Tibial artery (tissue), 4 donors: ENCODE results near the gene CXCL5.

Experiments
- DNase-seq, 2 donors: peaks; one replicate each; pipeline ENCODE4 v3.0.0-alpha.2; 2019
- H3K27ac ChIP-seq, 2 donors: fragments of 200-600 bp; sonication (generic) in 1 of 2; 1 replicate in 1 of 2; 2 replicates in 1 of 2; pipeline ENCODE4 v1.5.1; 2018 to 2019; ENCODE audit warnings: mild to moderate bottlenecking in 1 of 2
- H3K27me3 ChIP-seq, 2 donors: fragments of 200-600 bp; sonication (generic) in 1 of 2; one replicate each; pipeline versions ENCODE4 v1.5.1 to v1.6.0; 2016 to 2019
- H3K36me3 ChIP-seq, 3 donors: fragments of 200-600 bp; sonication (generic) in 2 of 3; one replicate each; pipeline ENCODE4 v1.5.1; 2016 to 2019; ENCODE audit warnings: mild to moderate bottlenecking in 2 of 3
- H3K4me1 ChIP-seq, 4 donors: fragments of 200-600 bp; sonication (generic) in 2 of 4; 1 replicate in 3 of 4; 2 replicates in 1 of 4; pipeline ENCODE4 v1.5.1; 2016 to 2019
- H3K4me3 ChIP-seq, 2 donors: fragments of 200-600 bp; sonication (generic) in 1 of 2; 1 replicate in 1 of 2; 2 replicates in 1 of 2; pipeline ENCODE4 v1.5.1; 2018 to 2019; ENCODE audit warnings: mild to moderate bottlenecking in 2 of 2
- H3K9me3 ChIP-seq, 3 donors: fragments of 200-600 bp; sonication (generic) in 1 of 3; one replicate each; pipeline ENCODE4 v1.5.1; 2016 to 2019
- intact Hi-C: fragments of 100-400 bp; cut with DNase I; formaldehyde crosslinking; loops from one replicate; pipeline ENCODE4 v1.15.0; 2023; ENCODE audit warnings: low total_unique reads
- TF ChIP-seq, protein P1 (sequence below), 2 experiments: fragments of 200-600 bp in 1 of 2; fragments of 450-650 bp in 1 of 2; IDR thresholded peaks; one replicate each; pipeline ENCODE4 v1.5.1; 2017 to 2019; ENCODE audit warnings: antibody characterized with exemption in 2 of 2, mild to moderate bottlenecking in 1 of 2, moderate library complexity in 1 of 2

The CXCL5 gene

DNA sequence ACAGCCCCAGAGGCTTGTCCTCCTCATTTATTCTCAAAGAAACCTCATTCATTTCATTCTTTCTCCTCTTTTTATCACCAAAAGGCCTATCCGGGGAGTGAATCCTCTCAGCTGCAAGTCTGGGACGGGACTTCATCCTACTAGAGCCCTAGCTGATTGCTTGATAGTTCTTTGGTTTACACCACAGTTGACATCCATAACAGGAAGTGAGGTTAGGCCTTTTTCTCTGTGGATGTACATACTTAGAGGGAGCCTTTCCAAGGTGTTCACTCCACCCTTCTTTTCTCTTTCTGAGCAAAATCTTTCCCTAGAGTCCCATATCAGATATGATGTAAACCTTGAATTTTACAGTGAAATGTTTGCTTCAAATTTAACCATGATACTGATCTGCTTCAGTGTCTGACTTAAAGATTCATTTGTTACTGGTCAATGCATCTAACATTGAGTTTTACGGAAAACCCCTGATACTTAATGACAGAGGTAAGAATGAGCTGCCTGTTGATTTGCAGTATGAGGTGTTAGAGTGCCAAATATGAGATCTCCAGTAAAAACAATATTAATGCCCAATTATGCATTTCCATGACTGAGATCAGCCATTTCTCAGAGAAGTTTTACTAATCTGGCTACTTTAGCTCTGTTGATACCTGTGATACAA is 16.8 kb upstream of the CXCL5 start:
- no peak for DNase-seq
- Histone ChIP-seq H3K4me3 (no peak overlapping the region), H3K36me3 (no peaks in the 10 kb centered on the region), H3K27me3 (no peaks in the 10 kb centered on the region), H3K4me1 (no peaks in the 10 kb centered on the region), H3K9me3 (no peaks in the 10 kb centered on the region), H3K27ac (no peak overlapping the region)
- intact Hi-C loops, result no loop called here
- TF ChIP-seq, protein P1, sequence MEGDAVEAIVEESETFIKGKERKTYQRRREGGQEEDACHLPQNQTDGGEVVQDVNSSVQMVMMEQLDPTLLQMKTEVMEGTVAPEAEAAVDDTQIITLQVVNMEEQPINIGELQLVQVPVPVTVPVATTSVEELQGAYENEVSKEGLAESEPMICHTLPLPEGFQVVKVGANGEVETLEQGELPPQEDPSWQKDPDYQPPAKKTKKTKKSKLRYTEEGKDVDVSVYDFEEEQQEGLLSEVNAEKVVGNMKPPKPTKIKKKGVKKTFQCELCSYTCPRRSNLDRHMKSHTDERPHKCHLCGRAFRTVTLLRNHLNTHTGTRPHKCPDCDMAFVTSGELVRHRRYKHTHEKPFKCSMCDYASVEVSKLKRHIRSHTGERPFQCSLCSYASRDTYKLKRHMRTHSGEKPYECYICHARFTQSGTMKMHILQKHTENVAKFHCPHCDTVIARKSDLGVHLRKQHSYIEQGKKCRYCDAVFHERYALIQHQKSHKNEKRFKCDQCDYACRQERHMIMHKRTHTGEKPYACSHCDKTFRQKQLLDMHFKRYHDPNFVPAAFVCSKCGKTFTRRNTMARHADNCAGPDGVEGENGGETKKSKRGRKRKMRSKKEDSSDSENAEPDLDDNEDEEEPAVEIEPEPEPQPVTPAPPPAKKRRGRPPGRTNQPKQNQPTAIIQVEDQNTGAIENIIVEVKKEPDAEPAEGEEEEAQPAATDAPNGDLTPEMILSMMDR (IDR thresholded peaks at IDR 0.05), result no peak

DNA sequence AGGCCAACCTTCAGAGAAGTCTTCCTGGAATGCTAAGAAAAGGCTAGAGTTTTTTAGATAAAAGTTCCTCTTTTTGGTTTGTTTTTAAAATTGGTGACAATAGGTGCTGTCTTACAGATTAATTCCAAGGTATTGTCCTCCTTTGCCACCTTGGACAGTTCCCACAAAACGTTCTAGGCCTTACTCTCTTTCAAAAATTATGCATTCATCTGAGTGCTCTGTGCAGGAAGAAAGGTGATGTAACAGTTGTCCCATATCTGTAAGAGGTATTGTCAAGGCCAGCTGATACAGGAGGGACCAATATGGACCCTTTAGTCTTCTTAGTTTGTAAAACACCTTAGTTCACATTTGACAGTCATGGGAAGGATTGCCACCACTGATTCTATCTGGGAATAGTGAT is 15.9 kb upstream of the CXCL5 start:
- Histone ChIP-seq H3K4me3 (no peak overlapping the region), H3K4me1 (no peaks in the 10 kb centered on the region), H3K36me3 (no peaks in the 10 kb centered on the region), H3K27ac (no peak overlapping the region), H3K27me3 (no peaks in the 10 kb centered on the region), H3K9me3 (no peaks in the 10 kb centered on the region)
- TF ChIP-seq, protein P1 (IDR thresholded peaks at IDR 0.05), result no peak
- intact Hi-C loops, result no loop called here
- no peak for DNase-seq

DNA sequence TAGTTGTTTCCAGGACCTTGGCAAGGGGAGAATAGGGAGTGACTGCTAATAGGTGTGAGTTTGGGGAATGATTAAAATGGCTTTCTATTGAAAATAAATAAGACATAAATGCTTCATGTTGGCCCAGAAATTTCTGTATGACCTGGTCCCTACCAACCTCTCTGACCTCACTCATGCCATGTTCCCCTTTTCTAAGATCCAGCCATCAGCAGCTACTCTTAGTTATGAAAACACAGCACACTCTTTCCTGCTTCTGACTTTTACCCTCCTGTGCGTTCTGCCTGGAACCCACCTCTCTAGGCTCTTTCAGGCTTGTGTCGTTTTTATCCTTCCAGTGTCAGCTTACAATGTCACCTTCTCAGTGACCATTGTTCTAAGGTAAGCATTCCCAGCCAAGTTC is 14.8 kb upstream of the CXCL5 start:
- no peaks in the 10 kb centered on the region for H3K9me3 ChIP-seq
- DNase-seq, result no peak
- H3K4me1 ChIP-seq, result no peaks in the 10 kb centered on the region
- intact Hi-C loops, result no loop called here
- H3K4me3 ChIP-seq, result no peak overlapping the region
- H3K27ac ChIP-seq, result no peak overlapping the region
- TF ChIP-seq, protein P1 (IDR thresholded peaks at IDR 0.05), result no peak
- H3K27me3 ChIP-seq, result no peaks in the 10 kb centered on the region
- H3K36me3 ChIP-seq, result no peaks in the 10 kb centered on the region

GRCh38 chr4:74012130-74012529 is 13.7 kb upstream of the CXCL5 start:
- no peaks in the 10 kb centered on the region for H3K4me1 ChIP-seq
- TF ChIP-seq, protein P1 (IDR thresholded peaks at IDR 0.05), result no peak
- H3K4me3 ChIP-seq, result no peak overlapping the region
- no peaks in the 10 kb centered on the region for H3K27me3 ChIP-seq
- no peak overlapping the region for H3K27ac ChIP-seq
- no peak for DNase-seq
- H3K9me3 ChIP-seq, result no peaks in the 10 kb centered on the region
- intact Hi-C loops, result no loop called here
- H3K36me3 ChIP-seq, result no peaks in the 10 kb centered on the region

- Histone ChIP-seq H3K4me1 (no peaks in the 10 kb centered on the region), H3K27ac (no peak overlapping the region), H3K9me3 (no peaks in the 10 kb centered on the region), H3K27me3 (no peaks in the 10 kb centered on the region), H3K36me3 (no peaks in the 10 kb centered on the region), H3K4me3 (no peak overlapping the region)
- intact Hi-C loops, result no loop called here
- DNase-seq, result no peak
- TF ChIP-seq, protein P1 (IDR thresholded peaks at IDR 0.05), result no peak
Measured at GRCh38 chr4:74009307-74009706, 10.8 kb upstream of the CXCL5 start.

DNA sequence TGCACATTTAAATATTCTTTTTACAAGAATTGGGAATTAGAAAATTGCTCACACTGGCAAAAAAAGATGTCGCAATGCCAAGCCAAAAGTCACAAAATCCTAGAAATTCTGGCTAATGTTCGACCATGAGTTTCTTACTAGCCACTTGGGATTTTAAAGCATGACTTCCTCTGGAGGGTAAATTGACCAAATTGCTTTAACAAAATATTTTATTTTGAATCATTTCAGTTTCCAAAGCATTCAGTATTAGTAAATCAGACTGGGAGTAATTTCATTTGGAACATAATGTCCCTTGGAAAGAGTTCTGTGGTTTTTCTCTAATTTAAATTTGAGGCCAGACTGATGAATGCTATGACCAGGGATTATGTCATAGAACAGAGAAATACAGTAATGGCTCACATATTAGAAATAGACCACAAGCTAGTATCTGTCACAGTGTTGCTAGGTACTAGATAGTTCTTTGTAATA is 7.6 kb upstream of the CXCL5 start:
- intact Hi-C loops, result no loop called here
- TF ChIP-seq, protein P1 (IDR thresholded peaks at IDR 0.05), result no peak
- Histone ChIP-seq H3K27me3 (no peaks in the 10 kb centered on the region), H3K9me3 (no peaks in the 10 kb centered on the region), H3K27ac (no peak overlapping the region), H3K4me1 (no peaks in the 10 kb centered on the region), H3K4me3 (no peak overlapping the region), H3K36me3 (no peaks in the 10 kb centered on the region)
- no peak for DNase-seq
